GM12878 (cell line): Measurements from ENCODE around the gene ETS1. TPM values are rescaled to one million over a fixed set of nuclear protein-coding genes. Genes with fewer than 3 reads are reported as not detected.

Source experiments
- ATAC-seq: fragments of 200-7000 bp; cut with Tn5 transposase; 3 replicates; pipeline ENCODE4 v1.9.1; 2020; ENCODE audit warnings: mild to moderate bottlenecking, moderate library complexity
- BruUV-seq: library from RNA; stranded (reverse); fragments of 400-500 nt; replicated peaks from 2 replicates; lab custom pipeline; 2021; lab: Mats Ljungman, UMichigan
- CTCF ChIA-PET: fragments of 300-600 bp; sonication (Branson Sonifier 250); formaldehyde crosslinking; extraction: SDS; loops from one replicate; lab custom pipeline; 2021; ENCODE audit warnings: inconsistent platforms; lab: Yijun Ruan, JAX
- POLR2A ChIA-PET: fragments of 350-600 bp; formaldehyde crosslinking; extraction: SDS; loops from one replicate; lab custom pipeline; 2021; ENCODE audit warnings: inconsistent platforms; lab: Charles Lee
- RAD21 ChIA-PET: fragments of 300-600 bp; sonication (Branson Sonifier 250); formaldehyde crosslinking; loops from one replicate; lab custom pipeline; 2023; ENCODE audit warnings: antibody characterized with exemption; ENCODE audit not compliant: unreplicated experiment; lab: Charles Lee
- SMC1A ChIA-PET: fragments of 300-600 bp; sonication (Branson Sonifier 250); formaldehyde crosslinking; loops from one replicate; lab custom pipeline; 2023; ENCODE audit not compliant: unreplicated experiment, uncharacterized antibody; lab: Charles Lee
- DNase-seq: peaks from one replicate; pipeline ENCODE4 v3.0.0-alpha.2; 2011; ENCODE audit warnings: low read depth, low spot score
- FAIRE-seq: peaks from 3 replicates; lab custom pipeline; 2011; peaks lifted over from hg19 to GRCh38; lab: Jason Lieb, UNC
- H2AFZ ChIP-seq: 2 replicates; pipeline ENCODE4 v1.6.0; 2011; ENCODE audit warnings: low read depth, low read length, control low read depth; ENCODE audit not compliant: control insufficient read depth
- H3K27ac ChIP-seq: 2 replicates; pipeline ENCODE4 v1.5.1; 2011; ENCODE audit warnings: control low read depth; ENCODE audit not compliant: control insufficient read depth, insufficient read depth
- H3K27me3 ChIP-seq, 2 experiments: replicated peaks in 1 of 2; 2 replicates each; pipeline versions ENCODE4 v1.6.0 to v1.6.1; 2011; ENCODE audit warnings: low read length in 1 of 2; ENCODE audit not compliant: control insufficient read depth in 2 of 2, insufficient read depth in 2 of 2
- H3K36me3 ChIP-seq, 2 experiments: 2 replicates each; pipeline ENCODE4 v1.5.1; 2011; ENCODE audit warnings: low read length in 1 of 2; ENCODE audit not compliant: control insufficient read depth in 2 of 2, insufficient read depth in 2 of 2
- H3K4me1 ChIP-seq: 2 replicates; pipeline ENCODE4 v1.6.1; 2011; ENCODE audit warnings: mild to moderate bottlenecking, low read length, moderate library complexity, mixed read lengths; ENCODE audit not compliant: control insufficient read depth, insufficient read depth
- H3K4me2 ChIP-seq: 2 replicates; pipeline ENCODE4 v1.6.0; 2011; ENCODE audit warnings: control low read depth; ENCODE audit not compliant: control insufficient read depth, insufficient read depth
- H3K4me3 ChIP-seq: fragments of 200-600 bp; sonication (generic); 2 replicates; pipeline ENCODE4 v1.5.1; 2016
- H3K79me2 ChIP-seq: 2 replicates; pipeline ENCODE4 v1.6.0; 2011; ENCODE audit warnings: low read length; ENCODE audit not compliant: control insufficient read depth, insufficient read depth
- H3K9ac ChIP-seq: 2 replicates; pipeline ENCODE4 v1.8.0; 2011; ENCODE audit warnings: low read length, control low read depth, mixed read lengths; ENCODE audit not compliant: control insufficient read depth, insufficient read depth
- H3K9me3 ChIP-seq: replicated peaks from 3 replicates; pipeline ENCODE4 v1.5.1; 2011; ENCODE audit warnings: mild to moderate bottlenecking, low read length; ENCODE audit not compliant: control insufficient read depth, insufficient read depth
- H4K20me1 ChIP-seq: 2 replicates; pipeline ENCODE4 v1.6.0; 2011; ENCODE audit not compliant: control insufficient read depth, insufficient read depth
- CBX3 ChIP-seq: fragments of 200-600 bp; sonication (generic); IDR thresholded peaks from 2 replicates; pipeline ENCODE4 v1.6.1; 2016; ENCODE audit warnings: low read depth, borderline replicate concordance
- ESRRA ChIP-seq: IDR thresholded peaks from 2 replicates; pipeline ENCODE4 v1.6.1; 2012; ENCODE audit warnings: mild to moderate bottlenecking, low read length, improper control_type of control experiment
- EZH2 ChIP-seq: IDR thresholded peaks from 2 replicates; pipeline ENCODE4 v1.6.1; 2012; ENCODE audit warnings: low read depth, mild to moderate bottlenecking, control low read depth, inconsistent platforms, low read length, borderline replicate concordance; ENCODE audit not compliant: control insufficient read depth
- FOS ChIP-seq: IDR thresholded peaks from 3 replicates; pipeline ENCODE4 v1.6.1; 2011; ENCODE audit warnings: borderline replicate concordance; ENCODE audit not compliant: insufficient read length; ENCODE audit errors: extremely low read depth
- NBN ChIP-seq: fragments of 450-650 bp; IDR thresholded peaks from 2 replicates; pipeline ENCODE4 v1.6.1; 2016
- RAD51 ChIP-seq: fragments of 450-650 bp; IDR thresholded peaks from 2 replicates; pipeline ENCODE4 v1.6.1; 2016; ENCODE audit warnings: moderate library complexity, mild to moderate bottlenecking, inconsistent platforms
- TCF7 ChIP-seq: IDR thresholded peaks from 2 replicates; pipeline ENCODE4 v1.6.1; 2014; ENCODE audit warnings: antibody characterized with exemption, borderline replicate concordance
- WRNIP1 ChIP-seq: IDR thresholded peaks from 2 replicates; pipeline ENCODE4 v1.6.1; 2011; ENCODE audit warnings: low read depth, low read length, improper control_type of control experiment, borderline replicate concordance
- YY1 ChIP-seq: IDR thresholded peaks from 2 replicates; pipeline ENCODE4 v1.6.1; 2011; ENCODE audit warnings: low read depth, mild to moderate bottlenecking, low read length
- ZNF24 ChIP-seq: fragments of 450-650 bp; IDR thresholded peaks from 2 replicates; pipeline ENCODE4 v1.6.1; 2017; ENCODE audit warnings: antibody characterized with exemption, mild to moderate bottlenecking
- WGBS: methylation state at CpG from one replicate; pipeline ENCODE4 v1.1.6; 2016; ENCODE audit warnings: low lambda C conversion rate; ENCODE audit not compliant: insufficient replicate concordance, insufficient coverage; ENCODE audit errors: missing lambda C conversion rate; 5-methylcytosine and 5-hydroxymethylcytosine counted together
- in situ Hi-C: fragments of 300-500 bp; cut with MboI; formaldehyde crosslinking; loops from 9 replicates; pipeline ENCODE4 v1.14.3; 2018; ENCODE audit warnings: mixed read lengths
- intact Hi-C: fragments of 100-400 bp; cut with micrococcal nuclease; formaldehyde crosslinking; loops from one replicate; pipeline ENCODE4 v1.14.2; 2022; ENCODE audit not compliant: unreplicated experiment
- polyA plus RNA-seq, 11 experiments: library from polyadenylated mRNA; depleted of rRNA in 4 of 11; unstranded in 6 of 11; stranded (reverse) in 5 of 11; fragments of >200 nt; fragmentation: Nextera tagmentation in 4 of 11; fragmentation: Illumina TruSeq in 1 of 11; extraction: Ambion mirVana in 4 of 11; extraction: Trizol in 1 of 11; gene quantifications; 1 replicate in 1 of 11; 2 replicates in 10 of 11; pipeline versions ENCODE4 v1.2.1 to v1.2.3, GENCODE V29; 2011 to 2016; ENCODE audit warnings: inconsistent platforms in 2 of 11, missing spikeins in 2 of 11, low read depth in 1 of 11
- total RNA-seq, 4 experiments: library from RNA; depleted of rRNA in 3 of 4; stranded (reverse); fragments of >200 nt in 3 of 4; fragmentation: Illumina TruSeq in 1 of 4; extraction: Trizol in 1 of 4; gene quantifications; 2 replicates each; pipeline versions ENCODE4 v1.2.1 to v1.2.3, GENCODE V29; 2013 to 2021
- TF ChIP-seq, protein P1 (sequence below): IDR thresholded peaks from 2 replicates; pipeline ENCODE4 v1.6.1; 2012; ENCODE audit warnings: low read depth, low read length, improper control_type of control experiment
- TF ChIP-seq, protein P2 (sequence below): IDR thresholded peaks from 2 replicates; pipeline ENCODE4 v1.6.1; 2011; ENCODE audit warnings: mild to moderate bottlenecking, low read depth, low read length, moderate library complexity; ENCODE audit not compliant: insufficient replicate concordance

ETS1 gene
- total and polyA plus RNA-seq, 10 of the 15 experiments (the other 5 are each of a cell fraction or from before 2014, with no cell fraction given) = 12.5 to 112 (median 55.5) TPM

DNA sequence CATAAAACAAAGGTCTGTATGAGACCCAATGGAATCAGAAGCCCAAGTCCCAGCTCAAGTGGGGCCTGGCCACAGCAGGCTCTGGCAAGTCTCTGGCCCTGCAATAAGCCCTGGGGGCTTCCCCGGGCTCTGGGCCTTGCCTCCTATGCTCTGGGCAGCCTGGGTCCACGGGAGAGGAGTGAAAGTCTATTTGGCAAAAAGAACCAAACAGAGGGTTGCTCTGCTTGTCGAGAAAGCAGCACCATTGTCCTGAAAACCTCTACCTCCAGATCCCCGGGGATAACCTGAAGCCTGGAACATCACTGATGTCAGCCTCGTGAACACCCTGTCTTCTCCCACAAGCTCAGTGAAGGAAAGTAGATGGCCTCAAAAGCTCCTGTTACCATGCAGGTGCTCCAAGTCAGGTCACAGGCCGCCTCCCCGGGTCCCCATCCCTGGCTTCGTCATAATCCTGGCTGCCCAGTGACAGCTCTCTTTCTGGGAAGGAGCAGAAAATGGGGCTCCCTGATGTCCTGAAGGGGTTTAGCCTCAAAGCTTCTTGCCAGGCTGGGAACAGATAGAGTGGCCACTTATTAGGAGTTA lies 46.1 kb upstream of the ETS1 start:
- no peaks in the 10 kb centered on the region; the same call in 2 of the 3 replicates for H3K9me3 ChIP-seq
- H3K4me1 ChIP-seq = peaks cover 27% of the 10 kb centered on the region
- ChIA-PET RAD21 (interaction anchor here (1.4 to 7.6 kb wide), 12 partner anchors 25 to 476 kb away, joined by 3 to 273 read pairs (median 64); no protein-coding TSS in a partner anchor), POLR2A (interaction anchor here (0.9 kb wide), 1 partner anchor 461 kb away, joined by 3 read pairs; no protein-coding TSS in a partner anchor), SMC1A (interaction anchor here (0.7 to 18.3 kb wide), 18 partner anchors 12 to 597 kb away, joined by 3 to 596 read pairs (median 6); no protein-coding TSS in a partner anchor), CTCF (interaction anchor here (0.6 to 17.7 kb wide), 20 partner anchors 12 to 475 kb away, joined by 3 to 444 read pairs (median 18); no protein-coding TSS in a partner anchor)
- DNase-seq = no peak
- FAIRE-seq = no peak
- no peak overlapping the region for H3K9ac ChIP-seq
- in situ Hi-C loops = loop anchor here (5.0 to 25.0 kb wide), 4 partner anchors 129 to 599 kb away; no protein-coding TSS in a partner anchor
- H3K4me3 ChIP-seq = no peak overlapping the region
- H3K4me2 ChIP-seq = no peak overlapping the region
- intact Hi-C loops = loop anchor here (5.0 kb wide), 2 partner anchors 214 to 221 kb away; no protein-coding TSS in a partner anchor
- H2AFZ ChIP-seq = no peak overlapping the region
- TF ChIP-seq ZNF24 = no peak
- TF ChIP-seq CBX3 = no peak
- TF ChIP-seq, protein P1, sequence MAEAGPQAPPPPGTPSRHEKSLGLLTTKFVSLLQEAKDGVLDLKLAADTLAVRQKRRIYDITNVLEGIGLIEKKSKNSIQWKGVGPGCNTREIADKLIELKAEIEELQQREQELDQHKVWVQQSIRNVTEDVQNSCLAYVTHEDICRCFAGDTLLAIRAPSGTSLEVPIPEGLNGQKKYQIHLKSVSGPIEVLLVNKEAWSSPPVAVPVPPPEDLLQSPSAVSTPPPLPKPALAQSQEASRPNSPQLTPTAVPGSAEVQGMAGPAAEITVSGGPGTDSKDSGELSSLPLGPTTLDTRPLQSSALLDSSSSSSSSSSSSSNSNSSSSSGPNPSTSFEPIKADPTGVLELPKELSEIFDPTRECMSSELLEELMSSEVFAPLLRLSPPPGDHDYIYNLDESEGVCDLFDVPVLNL = no peak
- no peak for TF ChIP-seq FOS
- TF ChIP-seq NBN = no peak
- TF ChIP-seq EZH2 = no peak
- no peak for TF ChIP-seq RAD51
- no peak for TF ChIP-seq YY1
- TF ChIP-seq, protein P2, sequence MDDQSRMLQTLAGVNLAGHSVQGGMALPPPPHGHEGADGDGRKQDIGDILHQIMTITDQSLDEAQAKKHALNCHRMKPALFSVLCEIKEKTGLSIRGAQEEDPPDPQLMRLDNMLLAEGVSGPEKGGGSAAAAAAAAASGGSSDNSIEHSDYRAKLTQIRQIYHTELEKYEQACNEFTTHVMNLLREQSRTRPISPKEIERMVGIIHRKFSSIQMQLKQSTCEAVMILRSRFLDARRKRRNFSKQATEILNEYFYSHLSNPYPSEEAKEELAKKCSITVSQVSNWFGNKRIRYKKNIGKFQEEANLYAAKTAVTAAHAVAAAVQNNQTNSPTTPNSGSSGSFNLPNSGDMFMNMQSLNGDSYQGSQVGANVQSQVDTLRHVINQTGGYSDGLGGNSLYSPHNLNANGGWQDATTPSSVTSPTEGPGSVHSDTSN = no peak
- TF ChIP-seq TCF7 = no peak
- TF ChIP-seq ESRRA = no peak
- TF ChIP-seq WRNIP1 = no peak
- H3K27me3 ChIP-seq = no peaks in the 10 kb centered on the region; a peak in 1 of 4 replicates
- no TSS peak for BruUV-seq
- no peaks in the 10 kb centered on the region for H3K36me3 ChIP-seq
- H4K20me1 ChIP-seq = no peaks in the 10 kb centered on the region
- WGBS = 65% methylated on average over 8 of the region's 8 CpGs
- ATAC-seq = no peak
- H3K27ac ChIP-seq = no peak overlapping the region
- H3K79me2 ChIP-seq = no peaks in the 10 kb centered on the region
